Epithelial cell of proximal tubule (primary cell): Measurements from ENCODE around the gene PLIN3. TPM values are rescaled to one million over a fixed set of nuclear protein-coding genes. Genes with fewer than 3 reads are reported as not detected.
A peak's percentile ranks its signal among the peaks of the same experiment; 100 is the strongest.
"Not testable (repeated sequence)": the region's sequence is repeated elsewhere in the genome, so short reads cannot be mapped to it uniquely, and the experiment has no call there.

Experiments used
- DNase-seq: peaks from one replicate; pipeline ENCODE4 v3.0.0-alpha.2; 2011; ENCODE audit warnings: low read depth
- H3K4me3 ChIP-seq: 2 replicates; pipeline ENCODE4 v1.5.1; 2011; ENCODE audit warnings: low read depth, mild to moderate bottlenecking, low read length
- total RNA-seq: library from RNA; depleted of rRNA; stranded (reverse); fragments of >200 nt; gene quantifications from 2 replicates; pipeline ENCODE4 v1.2.3, GENCODE V29; 2015
- TF ChIP-seq, protein P1 (sequence below): conservative IDR thresholded peaks from 2 replicates; pipeline ENCODE4 v1.5.1; 2012; ENCODE audit warnings: low read depth, mild to moderate bottlenecking, low read length

PLIN3 gene
- total RNA-seq, 1 donor from 2014 or later, result 151 TPM

DNA sequence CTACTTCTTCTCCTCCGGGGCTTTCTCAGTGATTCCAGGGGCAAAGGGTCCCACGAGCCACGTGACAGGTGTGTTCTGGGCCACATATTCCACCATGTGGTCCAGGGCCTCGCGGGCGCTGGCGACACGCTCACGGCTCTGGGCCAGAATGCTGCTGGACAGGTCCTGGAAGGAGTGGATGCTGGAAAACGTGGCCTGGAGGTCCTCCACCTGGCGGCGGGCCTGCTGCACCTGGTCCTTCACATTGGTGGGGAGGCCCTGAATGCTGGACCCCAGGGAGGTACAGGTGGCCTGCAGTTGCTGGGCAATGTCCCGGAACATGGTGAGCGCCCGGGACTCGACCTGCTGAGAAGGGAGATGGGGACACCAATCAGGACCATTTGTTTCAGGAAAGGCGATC, 28.3 kb downstream of the PLIN3 start:
- TF ChIP-seq, protein P1, sequence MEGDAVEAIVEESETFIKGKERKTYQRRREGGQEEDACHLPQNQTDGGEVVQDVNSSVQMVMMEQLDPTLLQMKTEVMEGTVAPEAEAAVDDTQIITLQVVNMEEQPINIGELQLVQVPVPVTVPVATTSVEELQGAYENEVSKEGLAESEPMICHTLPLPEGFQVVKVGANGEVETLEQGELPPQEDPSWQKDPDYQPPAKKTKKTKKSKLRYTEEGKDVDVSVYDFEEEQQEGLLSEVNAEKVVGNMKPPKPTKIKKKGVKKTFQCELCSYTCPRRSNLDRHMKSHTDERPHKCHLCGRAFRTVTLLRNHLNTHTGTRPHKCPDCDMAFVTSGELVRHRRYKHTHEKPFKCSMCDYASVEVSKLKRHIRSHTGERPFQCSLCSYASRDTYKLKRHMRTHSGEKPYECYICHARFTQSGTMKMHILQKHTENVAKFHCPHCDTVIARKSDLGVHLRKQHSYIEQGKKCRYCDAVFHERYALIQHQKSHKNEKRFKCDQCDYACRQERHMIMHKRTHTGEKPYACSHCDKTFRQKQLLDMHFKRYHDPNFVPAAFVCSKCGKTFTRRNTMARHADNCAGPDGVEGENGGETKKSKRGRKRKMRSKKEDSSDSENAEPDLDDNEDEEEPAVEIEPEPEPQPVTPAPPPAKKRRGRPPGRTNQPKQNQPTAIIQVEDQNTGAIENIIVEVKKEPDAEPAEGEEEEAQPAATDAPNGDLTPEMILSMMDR, result no peak
- DNase-seq, result no peak
- no peak overlapping the region for H3K4me3 ChIP-seq

DNA sequence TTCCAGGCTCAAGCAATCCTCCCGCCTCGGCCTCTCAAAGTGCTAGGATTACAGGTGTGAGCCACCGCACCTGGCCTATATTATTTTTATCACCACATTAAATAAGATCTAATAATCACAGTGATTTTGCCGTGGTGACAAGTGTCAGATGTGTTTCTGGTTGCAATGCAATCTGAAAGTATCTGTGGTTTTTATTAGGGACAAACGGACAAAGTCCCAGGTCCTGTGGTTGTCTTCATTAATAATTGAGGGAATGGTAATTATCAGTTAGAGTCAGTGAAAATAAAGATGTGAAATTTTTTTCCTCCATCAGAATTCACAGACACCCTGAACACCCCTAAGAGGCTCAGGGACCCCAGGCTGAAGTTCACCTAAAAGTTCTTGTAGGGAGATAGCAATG, 34.7 kb downstream of the PLIN3 start:
- no peak overlapping the region for H3K4me3 ChIP-seq
- TF ChIP-seq, protein P1, result no peak
- DNase-seq, result no peak

DNA sequence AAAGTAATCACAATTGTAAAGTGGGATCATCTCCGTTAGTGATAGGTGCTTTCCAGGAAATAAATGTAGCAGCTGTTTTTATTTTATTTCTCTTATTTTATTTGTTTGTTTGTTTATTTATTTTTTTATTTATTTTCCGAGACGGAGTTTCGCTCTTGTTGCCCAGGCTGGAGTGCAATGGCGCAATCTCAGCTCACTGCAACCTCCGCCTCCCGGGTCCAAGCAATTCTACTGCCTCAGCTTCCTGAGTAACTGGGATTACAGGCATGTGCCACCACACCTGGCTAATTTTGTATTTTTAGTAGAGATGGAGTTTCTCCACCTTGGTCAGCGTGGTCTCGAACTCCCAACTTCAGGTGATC, 35.5 kb downstream of the PLIN3 start:
- H3K4me3 ChIP-seq, result peak overlapping the region; percentile 73
- DNase-seq, result not testable (repeated sequence)

DNA sequence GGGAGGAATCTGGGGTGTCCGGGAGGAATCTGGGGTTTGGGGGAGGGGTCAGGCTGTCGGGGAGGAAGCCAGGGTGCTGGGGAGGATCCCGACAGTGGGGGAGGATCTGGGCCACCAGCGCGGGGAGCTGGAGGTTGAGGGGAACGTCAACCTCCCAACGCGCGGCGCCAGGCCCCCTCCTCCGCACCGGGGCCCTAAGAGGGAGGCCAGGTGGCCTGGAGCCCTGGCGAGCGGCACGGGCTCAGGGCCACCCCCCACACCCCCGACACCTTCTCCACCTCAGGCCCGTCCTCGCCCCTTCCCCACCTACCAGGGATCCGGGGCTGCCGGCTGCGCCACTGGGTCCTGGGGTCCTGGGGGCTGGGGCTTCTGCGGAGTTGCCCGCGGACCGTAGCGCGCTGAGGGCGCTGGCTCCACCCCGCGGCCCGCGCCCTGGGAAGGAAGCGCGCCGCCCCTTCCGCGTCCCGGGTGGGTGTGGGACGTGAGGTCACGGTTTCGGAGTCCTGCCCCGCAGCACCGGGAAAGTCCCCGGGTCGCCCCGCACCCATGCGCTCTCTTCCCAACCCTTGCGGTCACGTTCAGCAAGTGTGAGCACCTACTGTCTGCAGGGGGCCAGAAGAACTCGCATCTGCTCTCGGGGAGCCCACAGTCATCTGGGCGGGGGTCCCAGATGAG, 36.0 kb downstream of the PLIN3 start, which contains the start of gene TICAM1:
TSS of gene TICAM1 (minus strand) at position 409 of the 675 bp plus-strand sequence. CDS start 13,335 bp downstream, outside the sequence.
- peak within 1 kb of the TSS; percentile 73 for H3K4me3 ChIP-seq
- TF ChIP-seq, protein P1, result no peak
- no peak for DNase-seq

DNA sequence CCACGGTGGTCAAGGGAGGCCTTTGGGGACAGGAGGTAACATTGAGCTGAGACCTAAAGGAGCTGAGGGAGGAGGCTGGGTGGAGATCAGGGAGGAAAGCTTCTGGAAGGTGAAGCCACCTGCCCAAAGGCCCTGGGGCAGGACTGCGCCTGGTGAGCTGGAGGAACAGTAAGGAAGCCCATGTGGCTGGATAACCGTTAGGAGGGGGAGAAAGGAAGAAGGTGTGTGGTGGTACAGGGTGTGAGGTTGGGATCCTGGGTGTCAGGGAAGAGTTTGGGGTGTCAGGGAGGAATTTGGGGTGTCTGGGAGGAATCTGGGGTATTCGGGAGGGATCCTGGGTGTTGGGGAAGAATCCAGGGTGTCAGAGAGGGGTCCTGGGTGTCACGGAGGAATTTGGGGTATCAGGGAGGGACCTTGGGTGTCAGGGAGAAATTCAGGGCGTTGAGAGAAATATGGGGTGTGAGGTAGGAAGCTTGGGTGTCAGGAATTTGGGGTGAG, 36.6 kb downstream of the PLIN3 start:
- DNase-seq, result no peak
- H3K4me3 ChIP-seq, result peak overlapping the region; percentile 73
- TF ChIP-seq, protein P1, result no peak

DNA sequence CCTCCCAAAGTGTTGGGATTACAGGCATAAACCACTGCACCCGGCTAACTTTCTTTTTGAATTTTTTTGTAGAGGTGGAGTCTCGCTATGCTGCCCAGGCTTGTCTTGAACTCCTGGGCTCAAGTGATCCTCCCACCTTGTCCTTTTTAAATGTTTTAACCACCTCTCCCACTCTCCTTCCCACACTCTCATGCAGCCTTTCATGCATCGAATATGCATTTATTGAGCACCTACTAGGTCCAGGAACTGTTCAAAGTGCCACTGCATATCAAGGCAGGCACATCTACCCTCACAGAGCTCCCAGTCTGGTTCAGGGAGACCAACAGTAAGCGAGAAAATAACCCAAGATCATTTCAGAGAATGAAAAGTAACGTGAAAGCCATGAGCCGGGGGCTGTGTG, 37.1 kb downstream of the PLIN3 start:
- TF ChIP-seq, protein P1, result no peak
- peak overlapping the region; percentile 73 for H3K4me3 ChIP-seq
- no peak for DNase-seq

DNA sequence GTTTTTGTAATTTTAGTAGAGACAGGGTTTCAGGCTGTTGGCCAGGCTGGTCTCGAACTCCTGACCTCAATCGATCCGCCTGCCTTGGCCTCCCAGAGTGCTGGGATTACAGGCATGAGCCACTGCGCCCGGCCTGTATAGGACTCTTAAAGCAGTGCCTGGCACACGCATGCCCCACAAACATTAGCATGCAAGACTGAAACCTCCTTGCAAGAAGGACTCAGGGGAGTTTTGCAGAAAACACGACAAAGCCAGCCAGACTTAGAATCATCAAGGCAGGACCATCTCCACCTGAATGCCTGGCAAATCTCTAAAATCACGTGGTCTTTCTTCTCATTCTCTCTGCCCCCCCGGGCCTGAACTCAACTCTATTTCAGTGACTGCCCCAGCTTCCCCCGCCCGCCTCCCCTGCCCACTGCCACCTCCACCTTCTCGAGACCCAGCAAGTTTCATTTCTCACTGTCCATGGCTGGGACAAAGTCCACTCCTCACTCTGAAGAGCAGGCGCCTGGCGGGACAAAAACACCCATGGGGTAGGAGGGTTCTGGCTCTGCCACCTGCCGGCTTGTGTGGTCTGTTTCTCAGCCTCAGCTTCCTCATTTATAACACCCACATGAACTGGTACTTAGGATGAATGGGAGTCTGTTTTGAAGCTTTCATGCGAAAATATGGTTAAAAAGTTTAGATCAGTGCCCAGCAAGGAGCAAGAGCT, 38.3 kb downstream of the PLIN3 start:
- no peak for DNase-seq
- TF ChIP-seq, protein P1, result peak; percentile 37
- peak overlapping the region; percentile 2 for H3K4me3 ChIP-seq
